ENCODE measurements around the gene PTPRN2.

The PTPRN2 gene

DNA sequence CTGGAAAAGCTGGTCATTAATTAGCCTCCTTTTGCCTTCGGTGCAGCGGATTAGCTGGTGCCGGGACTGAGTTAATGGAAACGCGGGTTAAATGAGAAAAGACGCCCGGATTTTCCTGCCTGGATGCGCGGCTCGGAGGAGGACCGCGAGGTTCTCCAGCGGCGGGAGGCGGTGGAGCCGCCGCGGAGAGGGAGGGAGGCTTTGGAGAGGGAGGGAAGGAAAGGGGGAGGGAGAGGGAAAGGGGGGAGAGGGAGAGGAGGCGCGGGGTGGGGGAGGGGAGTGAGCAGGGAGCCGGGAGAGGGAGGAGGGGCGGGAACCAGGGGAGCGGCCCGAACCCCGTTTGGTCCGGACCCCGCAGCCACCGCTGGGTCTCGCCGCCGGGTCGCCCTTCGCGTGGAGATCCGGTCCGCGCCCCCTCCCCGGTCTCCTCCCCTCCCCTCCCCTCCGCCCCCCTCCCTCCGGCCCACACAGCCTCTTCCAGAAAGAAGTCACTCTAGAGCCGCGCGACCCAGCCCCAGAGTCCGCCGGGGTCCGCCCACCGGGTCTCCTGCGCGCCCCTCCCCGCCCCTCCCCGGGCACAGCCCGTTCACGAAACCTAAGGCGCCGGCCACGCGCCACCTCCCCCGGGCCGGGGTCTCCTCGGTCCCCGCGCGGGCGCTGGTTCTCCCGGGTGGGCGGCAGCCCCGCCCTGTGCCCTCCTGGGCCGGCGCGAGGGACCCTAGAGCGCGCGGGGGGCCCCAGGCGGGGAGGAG is 903.3 kb downstream of the PTPRN2 start:
- TF ChIP-seq GATA3 (IDR thresholded peaks at IDR 0.05; ENCODE audit: low read depth, low read length) (no peak), GATA2 (IDR thresholded peaks at IDR 0.05; ENCODE audit: low read depth, low read length) (0 out of 2 replicates have a peak, but pooled peaks have one; percentile 13)

DNA sequence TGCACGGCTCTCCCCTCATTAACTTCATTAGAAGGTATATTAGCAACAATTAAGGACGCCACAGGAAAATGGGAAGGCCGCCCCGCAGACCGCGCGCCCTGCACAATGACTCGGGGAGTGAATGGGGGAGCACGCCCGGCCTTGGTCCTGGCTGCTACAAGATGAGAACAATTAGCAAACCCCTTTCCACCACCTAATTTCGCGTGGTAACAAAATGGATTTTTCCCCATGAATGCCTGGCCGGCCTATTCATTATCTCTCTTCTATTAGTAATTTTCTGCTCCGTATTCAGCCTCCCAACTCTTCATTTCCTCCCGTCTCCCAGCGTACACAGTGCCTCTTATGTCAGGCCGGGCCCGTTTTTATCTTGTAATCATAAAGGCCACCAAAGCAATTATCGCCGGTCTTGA is 903.9 kb downstream of the PTPRN2 start:
- TF ChIP-seq GATA2 (IDR thresholded peaks at IDR 0.05; ENCODE audit: low read depth, low read length) (no peak), GATA3 (IDR thresholded peaks at IDR 0.05; ENCODE audit: low read depth, low read length) (no peak)

DNA sequence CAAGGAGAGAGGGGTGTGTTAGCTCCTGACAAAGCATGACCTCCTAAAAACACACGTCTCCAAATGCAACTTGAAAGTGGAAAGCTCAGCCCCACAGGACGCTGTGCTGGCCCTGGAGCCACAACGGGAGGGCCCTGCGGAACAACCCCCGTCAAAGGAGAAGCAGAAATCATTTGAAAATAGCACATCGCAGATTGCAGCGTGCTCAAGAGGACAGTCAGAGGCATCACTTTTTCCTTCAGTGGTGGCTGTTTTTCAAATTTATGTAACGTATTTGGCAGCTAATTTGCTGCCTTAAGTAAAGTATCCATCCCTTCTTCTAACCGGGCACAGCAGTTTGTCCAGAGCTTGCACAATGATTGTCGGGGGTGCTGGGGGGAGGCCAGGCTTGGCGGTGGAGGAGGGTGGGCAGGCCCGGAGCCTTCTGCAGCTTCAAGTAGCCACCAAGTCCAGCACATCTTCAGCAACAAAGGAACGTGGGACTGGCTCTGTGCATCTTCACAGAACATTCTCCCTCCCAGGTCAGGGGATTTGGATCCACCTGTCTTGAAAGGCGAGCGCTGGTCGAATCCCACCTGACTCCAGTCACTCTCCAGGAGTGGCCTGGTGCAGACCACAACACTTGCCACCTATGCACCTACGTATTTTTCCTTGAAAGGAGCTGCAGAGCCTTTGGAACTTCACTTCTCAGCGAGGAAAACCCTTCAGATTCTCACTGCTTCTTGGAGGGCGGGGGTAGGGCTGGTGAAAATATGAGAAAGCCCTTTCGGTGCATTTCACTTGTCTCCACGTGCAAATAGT is 904.5 kb downstream of the PTPRN2 start:
- no peak for TF ChIP-seq GATA3 (IDR thresholded peaks at IDR 0.05; ENCODE audit: low read depth, low read length)
- TF ChIP-seq GATA2 (IDR thresholded peaks at IDR 0.05; ENCODE audit: low read depth, low read length): no peak

DNA sequence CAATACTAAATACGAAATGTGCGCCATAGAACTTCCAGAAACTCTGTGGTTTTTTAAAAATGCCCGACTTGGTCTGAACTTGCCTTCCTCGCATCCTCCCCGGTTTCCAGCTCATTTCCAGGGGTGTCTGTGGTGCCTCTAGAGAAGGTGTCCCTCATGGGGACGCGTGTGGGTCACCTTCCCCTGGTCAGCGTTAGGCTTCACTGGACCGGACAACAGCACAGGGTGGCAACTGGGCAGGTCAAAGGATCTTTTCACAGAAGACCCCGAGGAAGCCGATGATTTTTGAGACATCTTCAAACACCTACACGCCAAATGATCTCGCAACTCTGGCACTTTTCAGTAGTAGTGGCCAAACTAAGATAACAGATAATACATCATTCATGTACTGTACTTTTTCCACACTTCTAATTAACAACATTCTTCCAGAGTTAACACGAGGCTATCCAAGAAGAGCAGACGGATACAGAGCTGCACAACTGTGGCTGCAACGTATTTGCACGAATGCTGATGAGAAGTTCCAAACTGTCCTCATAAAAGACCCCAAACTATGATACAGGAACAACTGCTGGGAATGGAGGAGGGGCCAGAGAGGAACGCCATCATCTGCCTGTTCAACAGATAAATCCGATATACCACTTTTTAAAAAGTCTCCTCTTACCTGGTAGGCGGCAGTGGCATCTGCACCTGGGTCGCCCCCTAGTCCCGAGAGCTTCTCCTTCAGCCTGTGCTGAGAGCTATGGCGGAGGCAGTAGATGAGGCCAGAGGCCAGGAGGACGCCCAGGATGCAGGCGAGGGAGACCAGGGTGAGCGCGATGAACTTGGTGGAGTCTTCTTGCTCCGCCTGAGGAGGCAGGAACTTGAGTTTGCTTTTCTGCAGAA is 905.3 kb downstream of the PTPRN2 start:
- no peak for TF ChIP-seq GATA3 (IDR thresholded peaks at IDR 0.05; ENCODE audit: low read depth, low read length)
- no peak for TF ChIP-seq GATA2 (IDR thresholded peaks at IDR 0.05; ENCODE audit: low read depth, low read length)

DNA sequence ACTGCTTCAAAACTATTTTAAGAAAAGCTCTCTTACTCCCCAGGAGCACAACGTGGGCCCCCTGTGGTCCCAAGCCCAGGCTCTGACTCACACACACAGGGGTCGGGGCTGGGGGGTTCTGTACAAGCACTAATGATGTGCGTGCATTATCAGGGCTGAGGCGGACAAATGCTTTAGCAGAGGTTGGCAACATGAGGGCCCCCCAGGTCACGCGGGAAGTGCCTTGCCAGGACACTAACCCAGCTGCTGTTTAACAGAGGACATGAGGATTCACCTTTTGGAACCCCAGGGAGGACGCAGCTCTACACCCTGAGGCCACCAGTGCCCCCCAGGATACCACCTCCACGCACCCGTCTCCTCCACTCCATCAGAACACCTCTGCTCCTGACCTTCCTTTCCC is 908.0 kb downstream of the PTPRN2 start:
- no peak for TF ChIP-seq GATA3 (IDR thresholded peaks at IDR 0.05; ENCODE audit: low read depth, low read length)
- no peak for TF ChIP-seq GATA2 (IDR thresholded peaks at IDR 0.05; ENCODE audit: low read depth, low read length)

DNA sequence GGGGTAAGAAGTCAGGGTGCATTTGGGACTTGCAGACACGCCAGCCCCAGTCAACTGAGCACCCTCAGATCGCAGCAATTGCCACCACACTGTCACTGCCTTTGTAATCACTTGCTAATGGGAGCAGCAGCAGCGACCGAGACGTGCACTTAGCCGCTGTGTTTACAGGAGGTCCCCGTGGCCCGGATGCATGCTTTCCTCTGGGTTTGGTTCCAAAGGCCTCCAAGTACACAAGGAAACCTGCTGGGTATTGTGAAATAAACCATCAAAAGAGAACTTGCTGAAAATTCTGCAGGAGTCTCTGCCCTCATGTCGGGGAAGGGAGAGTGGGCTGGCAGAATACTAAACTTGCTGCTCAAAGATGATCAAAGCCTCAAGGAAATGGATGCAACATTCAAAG is 909.1 kb downstream of the PTPRN2 start:
- TF ChIP-seq GATA3 (IDR thresholded peaks at IDR 0.05; ENCODE audit: low read depth, low read length) (no peak), GATA2 (IDR thresholded peaks at IDR 0.05; ENCODE audit: low read depth, low read length) (no peak)

DNA sequence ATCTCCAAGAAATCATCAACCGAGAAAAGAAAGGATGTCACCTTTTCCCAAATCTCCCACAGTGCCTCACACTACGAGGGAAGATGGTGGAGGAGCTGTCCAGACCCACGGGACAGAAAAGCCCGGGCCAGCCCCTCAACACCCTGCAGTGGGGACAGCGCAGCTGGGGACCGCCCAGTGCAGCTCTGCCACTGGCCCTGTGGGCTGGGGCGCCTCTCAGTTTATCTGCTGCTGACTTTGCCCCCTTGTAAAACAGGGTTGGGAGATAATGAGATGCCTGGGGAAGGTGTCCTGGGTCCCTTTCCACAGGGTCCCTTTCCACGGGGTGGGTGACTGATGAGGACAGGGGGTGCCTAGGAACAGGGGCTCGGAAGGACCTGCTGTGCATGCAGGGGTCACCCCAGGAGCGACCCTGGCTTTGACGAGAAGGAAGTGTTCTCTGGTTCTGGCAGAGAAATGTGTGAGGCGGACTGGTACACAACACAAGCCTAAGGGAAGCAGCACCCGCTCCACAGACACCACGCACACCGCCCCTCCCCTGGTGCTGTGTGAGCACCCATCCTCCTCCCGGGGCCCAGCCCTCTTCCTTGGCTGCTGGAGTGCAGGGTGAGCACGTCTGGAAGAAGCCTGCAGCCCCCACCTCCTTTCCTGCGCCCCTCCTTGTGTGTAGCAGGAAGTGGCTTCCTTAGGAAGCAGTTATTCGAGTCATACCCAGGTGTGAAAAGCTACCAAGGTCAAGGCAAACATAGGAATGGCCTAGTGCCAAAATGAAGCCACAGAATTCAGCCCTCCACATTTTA is 911.0 kb downstream of the PTPRN2 start:
- TF ChIP-seq GATA2 (IDR thresholded peaks at IDR 0.05; ENCODE audit: low read depth, low read length) (no peak), GATA3 (IDR thresholded peaks at IDR 0.05; ENCODE audit: low read depth, low read length) (no peak)

DNA sequence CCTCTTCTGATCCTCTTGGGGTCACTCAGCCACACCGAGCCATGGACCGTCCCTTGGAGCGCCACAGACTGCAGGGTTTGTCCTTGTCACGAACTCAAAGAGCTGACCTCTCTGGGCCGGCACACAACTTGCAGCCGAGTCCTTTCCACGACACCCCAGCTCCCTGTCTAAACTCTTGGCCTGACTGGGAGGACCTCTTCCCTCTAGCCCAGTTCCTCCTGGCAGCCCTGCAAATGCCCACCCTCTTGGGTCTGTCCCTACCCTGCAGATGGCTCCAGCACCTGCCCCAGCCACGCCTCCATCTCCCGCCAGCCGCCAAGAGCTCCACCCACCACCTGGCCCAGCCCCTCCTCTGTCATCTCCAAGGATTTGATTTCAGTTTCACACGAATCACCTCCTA is 911.6 kb downstream of the PTPRN2 start:
- TF ChIP-seq GATA3 (IDR thresholded peaks at IDR 0.05; ENCODE audit: low read depth, low read length) (no peak), GATA2 (IDR thresholded peaks at IDR 0.05; ENCODE audit: low read depth, low read length) (no peak)

DNA sequence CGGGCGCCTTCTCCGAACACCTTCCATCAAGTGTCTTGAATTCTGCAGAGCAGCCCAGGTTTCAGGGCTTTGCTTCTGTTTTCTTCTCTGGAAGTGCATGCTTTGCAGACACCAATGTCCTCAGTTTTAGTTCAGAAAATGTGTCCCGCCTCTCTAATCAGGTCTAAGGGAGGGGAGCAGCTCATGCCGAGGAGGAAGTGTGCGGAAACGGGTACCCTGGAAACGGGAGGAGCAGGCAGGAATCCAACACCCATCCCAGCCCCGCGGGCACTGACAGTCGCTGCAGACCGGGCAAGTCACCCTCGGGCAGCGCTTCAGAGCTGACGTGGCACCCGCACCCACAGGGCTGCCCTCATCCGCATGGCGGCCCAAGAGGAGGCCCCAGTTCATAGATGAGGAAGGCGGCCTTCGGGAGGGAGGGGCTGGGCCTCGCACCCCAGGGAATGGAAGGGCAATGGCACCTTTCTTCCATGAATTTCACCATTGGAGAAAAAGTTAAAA is 912.1 kb downstream of the PTPRN2 start:
- TF ChIP-seq GATA2 (IDR thresholded peaks at IDR 0.05; ENCODE audit: low read depth, low read length): no peak
- TF ChIP-seq GATA3 (IDR thresholded peaks at IDR 0.05; ENCODE audit: low read depth, low read length): no peak

DNA sequence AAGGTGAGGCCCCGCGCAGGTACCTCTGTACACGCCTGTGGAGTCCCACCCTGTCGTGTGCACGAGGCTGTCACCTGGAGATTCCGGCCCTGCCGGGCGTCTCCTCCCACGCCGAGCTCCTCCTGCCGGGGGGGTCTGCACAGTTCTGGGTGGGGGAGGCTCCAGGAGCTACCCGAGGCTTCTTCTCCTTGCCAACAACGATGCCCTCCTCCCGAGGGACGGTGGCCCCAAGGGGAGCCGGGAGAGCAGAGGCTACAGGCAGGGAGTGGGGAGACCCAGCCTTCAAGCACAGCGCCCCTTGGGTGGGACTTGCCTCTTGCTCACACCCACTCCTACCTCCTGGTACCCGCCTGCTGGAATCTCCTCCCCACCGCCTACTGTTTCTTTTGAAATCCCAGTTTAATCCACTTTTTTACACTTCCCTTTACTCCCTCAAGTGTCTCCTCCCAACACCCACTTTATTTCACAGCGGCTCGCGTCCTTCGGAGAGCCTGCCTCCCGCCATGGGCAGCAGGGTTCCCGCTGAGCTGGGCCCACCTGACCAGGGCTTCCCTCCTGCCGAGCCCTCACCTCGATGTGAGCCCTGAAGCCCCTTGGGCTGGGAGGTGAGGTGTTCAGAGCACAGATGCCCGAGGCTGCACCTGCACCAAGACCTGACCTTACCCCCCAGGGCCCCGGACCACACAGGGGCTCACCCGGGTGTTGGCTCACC is 912.8 kb downstream of the PTPRN2 start:
- TF ChIP-seq GATA3 (IDR thresholded peaks at IDR 0.05; ENCODE audit: low read depth, low read length): no peak
- no peak for TF ChIP-seq GATA2 (IDR thresholded peaks at IDR 0.05; ENCODE audit: low read depth, low read length)

DNA sequence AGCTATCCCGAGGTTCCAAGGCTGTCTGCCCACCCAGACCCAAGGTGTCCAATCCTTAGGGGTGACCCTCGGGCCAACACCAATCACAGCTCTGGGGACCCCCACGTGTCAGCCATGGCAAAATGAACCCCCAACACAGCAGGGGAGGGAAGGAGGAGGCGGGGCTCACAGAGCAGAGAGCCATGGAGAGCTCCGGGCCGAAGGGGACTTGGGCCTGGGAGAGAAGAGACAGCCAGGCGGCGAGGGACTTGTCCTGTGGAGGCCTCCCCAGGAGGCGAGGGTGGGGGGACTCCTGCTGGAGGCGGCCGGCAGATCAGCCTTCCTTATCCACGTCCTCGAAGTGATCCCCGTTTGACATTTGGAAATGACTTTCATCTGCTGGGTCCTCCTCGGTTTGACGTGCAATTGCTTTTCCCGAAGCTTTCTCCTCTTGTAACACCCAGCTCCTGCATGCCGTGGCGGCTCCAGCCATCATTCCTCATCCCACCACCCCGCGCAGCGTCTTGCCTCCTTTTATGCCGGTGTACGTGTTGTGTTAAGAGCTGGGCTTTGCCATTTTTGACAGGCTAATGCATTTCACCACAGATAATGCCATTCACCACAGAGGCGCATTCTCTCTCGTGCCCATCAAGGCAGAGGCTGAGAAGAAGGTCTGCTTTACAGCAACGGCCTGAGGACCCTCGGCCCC is 913.5 kb downstream of the PTPRN2 start:
- TF ChIP-seq GATA3 (IDR thresholded peaks at IDR 0.05; ENCODE audit: low read depth, low read length): no peak
- TF ChIP-seq GATA2 (IDR thresholded peaks at IDR 0.05; ENCODE audit: low read depth, low read length): no peak

DNA sequence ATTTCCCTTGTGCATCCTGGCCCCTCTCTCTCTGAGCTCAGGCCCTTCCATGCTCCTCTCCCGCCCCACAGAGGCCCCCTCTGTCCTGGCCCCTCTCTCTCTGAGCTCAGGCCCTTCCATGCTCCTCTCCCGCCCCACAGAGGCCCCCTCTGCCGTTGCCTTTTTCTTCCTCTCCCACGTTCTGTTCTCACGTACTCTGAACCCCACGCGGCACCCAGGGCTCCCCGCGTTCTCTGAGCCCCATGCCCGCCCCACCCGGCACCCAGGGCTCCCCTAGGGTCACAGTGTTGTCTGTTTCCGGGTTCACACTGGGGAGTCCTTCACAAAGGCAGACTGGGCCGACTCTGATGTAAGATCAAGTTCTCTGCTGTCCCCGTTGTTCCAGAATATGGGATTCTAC is 914.0 kb downstream of the PTPRN2 start:
- TF ChIP-seq GATA3 (IDR thresholded peaks at IDR 0.05; ENCODE audit: low read depth, low read length) (no peak), GATA2 (IDR thresholded peaks at IDR 0.05; ENCODE audit: low read depth, low read length) (no peak)

Measured in SH-SY5Y (cell line).